Activated T-cell treated with anti-CD3 and anti-CD28 coated beads for 48 hours (primary cell): ENCODE results near the gene MB.
A peak's percentile ranks its signal among the peaks of the same experiment; 100 is the strongest.
"Not testable (repeated sequence)": the region's sequence is repeated elsewhere in the genome, so short reads cannot be mapped to it uniquely, and the experiment has no call there.

Experiments used
- DNase-seq: peaks from one replicate; pipeline ENCODE4 v3.0.0-alpha.2; 2020; ENCODE audit warnings: low read depth

MB gene

GRCh38 chr22:35617137-35617755 lies at the start of gene MB:
Gene MB, minus strand, starts transcription at chr22:35617329. Its CDS starts 72 bp downstream, at chr22:35617257.
- DNase-seq: no peak

- not testable (repeated sequence) for DNase-seq
These were observed 49.6 kb upstream of the MB start for GRCh38 chr22:35666699-35667098.

- no peak for DNase-seq
These were observed 47.9 kb upstream of the MB start for GRCh38 chr22:35664955-35665587.

GRCh38 chr22:35663371-35663770 lies 46.2 kb upstream of the MB start:
- DNase-seq: no peak

- no peak for DNase-seq
These were observed 45.8 kb upstream of the MB start for GRCh38 chr22:35662914-35663313.

- no peak for DNase-seq
These were observed 44.3 kb upstream of the MB start for GRCh38 chr22:35661464-35661863.

GRCh38 chr22:35660291-35661127 lies 43.4 kb upstream of the MB start:
- no peak for DNase-seq

GRCh38 chr22:35657571-35658312 lies 40.6 kb upstream of the MB start:
- no peak for DNase-seq

- DNase-seq: no peak
These were observed 39.2 kb upstream of the MB start for GRCh38 chr22:35656284-35656752.

- no peak for DNase-seq
These were observed 36.7 kb upstream of the MB start for GRCh38 chr22:35653824-35654223.

GRCh38 chr22:35651085-35651484 lies 34.0 kb upstream of the MB start:
- no peak for DNase-seq

- DNase-seq: no peak
These were observed 32.6 kb upstream of the MB start for GRCh38 chr22:35649636-35650250.

GRCh38 chr22:35649026-35649553 lies 32.0 kb upstream of the MB start:
- DNase-seq: no peak

GRCh38 chr22:35648066-35649025 lies 31.2 kb upstream of the MB start, which contains the start of gene APOL6:
Gene APOL6, plus strand, starts transcription at chr22:35648446. Its CDS starts 7,980 bp downstream, at chr22:35656426.
- peak; percentile 49 for DNase-seq

- no peak for DNase-seq
These were observed 28.5 kb upstream of the MB start for GRCh38 chr22:35645646-35646045.

GRCh38 chr22:35643991-35644390 lies 26.9 kb upstream of the MB start:
- no peak for DNase-seq

GRCh38 chr22:35642305-35642741 lies 25.2 kb upstream of the MB start:
- no peak for DNase-seq

- no peak for DNase-seq
These were observed 24.5 kb upstream of the MB start for GRCh38 chr22:35641494-35642120.

- no peak for DNase-seq
These were observed 21.3 kb upstream of the MB start for GRCh38 chr22:35638410-35638809.

GRCh38 chr22:35638001-35638400 lies 20.9 kb upstream of the MB start:
- no peak for DNase-seq
